Mucosa of descending colon (tissue), 3 donors: Measurements from ENCODE around the gene CLIC5. TPM values are rescaled to one million over a fixed set of nuclear protein-coding genes. Genes with fewer than 3 reads are reported as not detected.
A peak's percentile ranks its signal among the peaks of the same experiment; 100 is the strongest.

Experiments used
- ATAC-seq: fragments of 200-7000 bp; cut with Tn5 transposase; one replicate; pipeline ENCODE4 v1.9.1; 2020; ENCODE audit warnings: mild to moderate bottlenecking, moderate library complexity
- DNase-seq, 3 donors: peaks; one replicate each; pipeline ENCODE4 v3.0.0-alpha.2; 2020
- H3K36me3 ChIP-seq: fragments of 200-600 bp; one replicate; pipeline ENCODE4 v1.8.0; 2021; ENCODE audit warnings: low read depth, mild to moderate bottlenecking
- H3K4me1 ChIP-seq: fragments of 200-600 bp; one replicate; pipeline ENCODE4 v1.8.0; 2021; ENCODE audit warnings: low read depth, mild to moderate bottlenecking
- H3K4me3 ChIP-seq: fragments of 200-600 bp; one replicate; pipeline ENCODE4 v1.8.0; 2021; ENCODE audit warnings: mild to moderate bottlenecking
- H3K9me3 ChIP-seq: fragments of 200-600 bp; one replicate; pipeline ENCODE4 v1.8.0; 2021; ENCODE audit warnings: mild to moderate bottlenecking
- intact Hi-C, 2 donors: fragments of 100-400 bp; cut with DNase I in 1 of 2; cut with micrococcal nuclease in 1 of 2; formaldehyde crosslinking; loops; one replicate each; pipeline versions ENCODE4 v1.11.0 to v1.11.1; 2022; cut with DNase I, micrococcal nuclease
- total RNA-seq, 3 donors: library from RNA; stranded (reverse); fragmentation: NEBNext Ultra II Directional in 2 of 3; extraction: Animal tissue kit (Norgen Biotek cat#: 25700) in 2 of 3; gene quantifications; one replicate each; pipeline versions ENCODE4 v1.2.1 to v1.2.4, GENCODE V29; 2021 to 2023
- TF ChIP-seq, protein P1 (sequence below): fragments of 200-600 bp; IDR thresholded peaks from one replicate; pipeline ENCODE4 v1.8.0; 2022; ENCODE audit warnings: antibody characterized with exemption, mild to moderate bottlenecking
- donor health status: DM: no; HTN: no; CAD: no; lungs with moderate emphysema.
- donor health status: DM: no; HTN: no; CAD: no.
- donor health status: DM: no; HTN: yes; CAD: no.

CLIC5 gene
- total RNA-seq, 3 donors from 2014 or later, result 149 to 242 (median 215) TPM

GRCh38 chr6:45979311-45979710 lies 36.3 kb downstream of the CLIC5 start:
- intact Hi-C loops, result no loop called here
- TF ChIP-seq, protein P1, sequence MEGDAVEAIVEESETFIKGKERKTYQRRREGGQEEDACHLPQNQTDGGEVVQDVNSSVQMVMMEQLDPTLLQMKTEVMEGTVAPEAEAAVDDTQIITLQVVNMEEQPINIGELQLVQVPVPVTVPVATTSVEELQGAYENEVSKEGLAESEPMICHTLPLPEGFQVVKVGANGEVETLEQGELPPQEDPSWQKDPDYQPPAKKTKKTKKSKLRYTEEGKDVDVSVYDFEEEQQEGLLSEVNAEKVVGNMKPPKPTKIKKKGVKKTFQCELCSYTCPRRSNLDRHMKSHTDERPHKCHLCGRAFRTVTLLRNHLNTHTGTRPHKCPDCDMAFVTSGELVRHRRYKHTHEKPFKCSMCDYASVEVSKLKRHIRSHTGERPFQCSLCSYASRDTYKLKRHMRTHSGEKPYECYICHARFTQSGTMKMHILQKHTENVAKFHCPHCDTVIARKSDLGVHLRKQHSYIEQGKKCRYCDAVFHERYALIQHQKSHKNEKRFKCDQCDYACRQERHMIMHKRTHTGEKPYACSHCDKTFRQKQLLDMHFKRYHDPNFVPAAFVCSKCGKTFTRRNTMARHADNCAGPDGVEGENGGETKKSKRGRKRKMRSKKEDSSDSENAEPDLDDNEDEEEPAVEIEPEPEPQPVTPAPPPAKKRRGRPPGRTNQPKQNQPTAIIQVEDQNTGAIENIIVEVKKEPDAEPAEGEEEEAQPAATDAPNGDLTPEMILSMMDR, result no peak

DNA sequence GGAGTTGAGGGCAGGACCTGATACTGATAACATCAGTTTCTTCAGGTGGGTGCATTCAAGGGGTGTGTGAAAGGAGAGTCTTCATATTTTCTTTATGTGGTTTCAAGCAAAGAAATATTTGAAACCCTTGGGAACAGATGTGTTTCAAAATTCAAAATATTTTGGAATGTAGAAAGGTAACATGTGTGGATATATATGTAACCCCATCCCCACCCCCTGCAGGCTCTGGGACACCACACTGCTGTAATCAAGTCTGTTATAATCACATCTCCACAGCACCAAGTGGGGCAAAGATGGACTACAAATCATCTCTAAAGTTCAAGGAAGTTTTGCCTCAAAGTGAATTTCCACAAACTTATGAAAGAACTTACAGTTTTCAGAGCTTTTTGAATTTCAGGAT lies 41.1 kb downstream of the CLIC5 start:
- Histone ChIP-seq H3K9me3 (peaks cover 4% of the 10 kb centered on the region), H3K4me1 (peaks cover 3% of the 10 kb centered on the region), H3K4me3 (no peak overlapping the region), H3K36me3 (no peaks in the 10 kb centered on the region)
- DNase-seq (no peak), ATAC-seq (no peak)
- intact Hi-C loops, result no loop called here
- TF ChIP-seq, protein P1, result no peak

More at GRCh38 chr6:45979311-45979710, 36.3 kb downstream of the CLIC5 start:
- DNase-seq, result no peak
- Histone ChIP-seq H3K36me3 (no peaks in the 10 kb centered on the region), H3K9me3 (peaks cover 4% of the 10 kb centered on the region), H3K4me1 (peaks cover 22% of the 10 kb centered on the region), H3K4me3 (no peak overlapping the region)
- no peak for ATAC-seq

DNA sequence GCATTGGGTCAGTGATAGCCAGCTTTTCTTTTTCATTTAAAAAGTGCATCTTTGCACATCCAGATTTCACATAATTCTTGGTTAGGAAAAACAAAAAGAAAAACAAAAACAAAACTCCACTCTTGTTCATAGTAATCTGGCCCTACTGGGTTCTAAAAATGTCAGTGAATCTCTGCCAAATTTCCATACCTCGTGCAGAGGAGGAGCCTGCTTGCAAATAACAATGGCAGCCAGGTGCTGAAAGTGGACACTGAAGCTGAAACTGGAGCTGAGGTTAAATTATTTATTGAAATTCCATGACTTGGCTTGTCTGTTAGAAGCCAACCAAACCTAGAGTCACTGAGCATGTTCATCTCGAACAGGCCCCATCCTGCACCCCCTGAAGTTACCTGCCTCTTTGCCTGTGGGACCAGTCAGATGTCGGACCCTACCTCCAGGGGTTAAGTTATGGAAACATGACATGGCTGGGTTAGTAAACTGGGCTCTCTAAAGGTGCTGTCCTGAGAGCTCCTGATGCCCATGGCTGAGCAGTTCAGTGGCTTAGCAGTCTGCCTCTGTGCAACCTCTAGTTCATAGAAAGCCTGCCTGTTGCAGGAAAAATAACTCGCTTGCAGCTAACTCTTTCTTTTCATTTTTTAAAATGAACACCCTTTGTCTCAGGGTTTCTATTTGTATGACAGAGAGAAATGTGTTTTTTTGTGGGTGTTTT lies 42.7 kb downstream of the CLIC5 start:
- TF ChIP-seq, protein P1, result no peak
- intact Hi-C loops, result no loop called here

GRCh38 chr6:45971287-45971686 lies 44.4 kb downstream of the CLIC5 start:
- TF ChIP-seq, protein P1, result no peak
- intact Hi-C loops, result no loop called here
- H3K4me1 ChIP-seq, result peaks cover 3% of the 10 kb centered on the region
- peaks cover 4% of the 10 kb centered on the region for H3K9me3 ChIP-seq
- DNase-seq, result no peak
- H3K36me3 ChIP-seq, result no peaks in the 10 kb centered on the region
- no peak overlapping the region for H3K4me3 ChIP-seq
- no peak for ATAC-seq

More for the DNA sequence above, 42.7 kb downstream of the CLIC5 start:
- Histone ChIP-seq H3K4me3 (no peak overlapping the region), H3K36me3 (no peaks in the 10 kb centered on the region), H3K4me1 (peaks cover 3% of the 10 kb centered on the region), H3K9me3 (peaks cover 4% of the 10 kb centered on the region)
- DNase-seq (no peak), ATAC-seq (no peak)

GRCh38 chr6:45970326-45970725 lies 45.3 kb downstream of the CLIC5 start:
- intact Hi-C loops, result no loop called here
- Histone ChIP-seq H3K4me1 (peaks cover 9% of the 10 kb centered on the region), H3K9me3 (peaks cover 4% of the 10 kb centered on the region), H3K36me3 (no peaks in the 10 kb centered on the region), H3K4me3 (no peak overlapping the region)
- DNase-seq (peak in 1 of 3 donors; percentile 61), ATAC-seq (peak; percentile 93)
- TF ChIP-seq, protein P1, result no peak
